GM23338 (cell line): ENCODE data around the gene SLC19A1. TPM values are rescaled to one million over a fixed set of nuclear protein-coding genes. Genes with fewer than 3 reads are reported as not detected.

Experiments
- ATAC-seq: fragments of 200-7000 bp; cut with Tn5 transposase; 3 replicates; pipeline ENCODE4 v1.9.1; 2020
- DNase-seq: peaks from one replicate; pipeline ENCODE4 v3.0.0-alpha.2; 2015; ENCODE audit warnings: low spot score
- H2AFZ ChIP-seq: fragments of 200-600 bp; sonication (generic); 2 replicates; pipeline ENCODE4 v1.8.0; 2016; ENCODE audit warnings: antibody characterized with exemption, mild to moderate bottlenecking, moderate library complexity
- H3F3A ChIP-seq: fragments of 200-600 bp; sonication (generic); replicated peaks from 2 replicates; pipeline ENCODE4 v1.8.0; 2017; ENCODE audit warnings: antibody characterized with exemption, mixed run types, low read depth
- H3K27ac ChIP-seq: fragments of 200-600 bp; sonication (generic); 2 replicates; pipeline ENCODE4 v1.6.1; 2016; ENCODE audit warnings: low read depth
- H3K27me3 ChIP-seq: fragments of 200-600 bp; sonication (generic); 2 replicates; pipeline ENCODE4 v1.8.0; 2016; ENCODE audit warnings: mild to moderate bottlenecking, mixed run types, moderate library complexity; ENCODE audit not compliant: insufficient read depth
- H3K36me3 ChIP-seq: fragments of 200-600 bp; sonication (generic); 2 replicates; pipeline ENCODE4 v1.8.0; 2016; ENCODE audit warnings: mild to moderate bottlenecking; ENCODE audit not compliant: insufficient read depth
- H3K4me1 ChIP-seq: fragments of 200-600 bp; sonication (generic); 2 replicates; pipeline ENCODE4 v1.8.0; 2016; ENCODE audit warnings: mild to moderate bottlenecking, moderate library complexity; ENCODE audit not compliant: insufficient read depth
- H3K4me2 ChIP-seq: fragments of 200-600 bp; sonication (generic); 2 replicates; pipeline ENCODE4 v1.7.1; 2017; ENCODE audit warnings: mixed run types
- H3K4me3 ChIP-seq: fragments of 200-600 bp; sonication (generic); 2 replicates; pipeline ENCODE4 v1.6.1; 2016; ENCODE audit warnings: mixed run types
- H3K79me2 ChIP-seq: fragments of 200-600 bp; sonication (generic); replicated peaks from 2 replicates; pipeline ENCODE4 v1.8.0; 2017; ENCODE audit warnings: mild to moderate bottlenecking; ENCODE audit not compliant: insufficient read depth
- H3K9me2 ChIP-seq: fragments of 200-600 bp; sonication (generic); 2 replicates; pipeline ENCODE4 v1.8.0; 2017; ENCODE audit not compliant: insufficient read depth
- H4K20me1 ChIP-seq: fragments of 200-600 bp; sonication (generic); replicated peaks from 2 replicates; pipeline ENCODE4 v1.8.0; 2017; ENCODE audit warnings: mild to moderate bottlenecking; ENCODE audit not compliant: insufficient read depth
- H3K27ac Mint-ChIP-seq: 2 replicates; pipeline ENCODE4 v1.8.0; 2020; ENCODE audit warnings: inconsistent platforms, mild to moderate bottlenecking, moderate library complexity, mixed read lengths
- H3K27me3 Mint-ChIP-seq: 3 replicates; pipeline ENCODE4 v1.8.0; 2022; ENCODE audit warnings: low read depth, mild to moderate bottlenecking, moderate library complexity, mixed read lengths, inconsistent platforms; ENCODE audit not compliant: insufficient read depth, poor library complexity
- H3K36me3 Mint-ChIP-seq: 3 replicates; pipeline ENCODE4 v1.8.0; 2021; ENCODE audit warnings: low read depth, mild to moderate bottlenecking, inconsistent platforms, moderate library complexity, mixed read lengths
- H3K4me1 Mint-ChIP-seq: 3 replicates; pipeline ENCODE4 v1.8.0; 2020; ENCODE audit warnings: mild to moderate bottlenecking, inconsistent platforms, mixed read lengths
- H3K4me3 Mint-ChIP-seq: 3 replicates; pipeline ENCODE4 v1.8.0; 2021; ENCODE audit warnings: moderate library complexity, mild to moderate bottlenecking, inconsistent platforms, mixed read lengths
- H3K9me3 Mint-ChIP-seq: 3 replicates; pipeline ENCODE4 v1.8.0; 2020; ENCODE audit warnings: moderate library complexity, mild to moderate bottlenecking, inconsistent platforms, mixed read lengths
- CTCF ChIP-seq, 2 experiments: fragments of 200-600 bp in 1 of 2; sonication (generic) in 1 of 2; conservative IDR thresholded peaks; 2 replicates each; pipeline versions ENCODE4 v1.5.1 to v1.6.1; 2016 to 2017; ENCODE audit warnings: antibody characterized with exemption in 2 of 2, low read depth in 2 of 2, mild to moderate bottlenecking in 2 of 2, moderate library complexity in 1 of 2
- ETS1 ChIP-seq: IDR thresholded peaks from 2 replicates; pipeline ENCODE4 v1.6.1; 2016; ENCODE audit warnings: antibody characterized with exemption
- EZH2 ChIP-seq: fragments of 200-600 bp; sonication (generic); IDR thresholded peaks from one replicate; pipeline ENCODE4 v1.8.0; 2017; ENCODE audit warnings: antibody characterized with exemption, mild to moderate bottlenecking, low read depth; ENCODE audit not compliant: unreplicated experiment
- NANOG ChIP-seq: IDR thresholded peaks from 2 replicates; pipeline ENCODE4 v1.6.1; 2016; ENCODE audit warnings: antibody characterized with exemption, borderline replicate concordance
- POLR2AphosphoS5 ChIP-seq: IDR thresholded peaks from 2 replicates; pipeline ENCODE4 v1.6.1; 2016; ENCODE audit warnings: antibody characterized with exemption, low read depth
- REST ChIP-seq: IDR thresholded peaks from one replicate; pipeline ENCODE4 v1.6.1; 2018; ENCODE audit warnings: antibody characterized with exemption; ENCODE audit not compliant: unreplicated experiment
- STAT1 ChIP-seq: IDR thresholded peaks from one replicate; pipeline ENCODE4 v1.6.1; 2016; ENCODE audit warnings: antibody characterized with exemption; ENCODE audit not compliant: unreplicated experiment
- ZNF114 ChIP-seq: fragments of 250-450 bp; sonication (Bioruptor Pico); IDR thresholded peaks from 2 replicates; pipeline ENCODE4 v1.5.0; 2020; ENCODE audit warnings: mild to moderate bottlenecking, moderate library complexity
- polyA plus RNA-seq: library from polyadenylated mRNA; unstranded; fragments of >200 nt; fragmentation: Nextera tagmentation; extraction: Ambion mirVana; gene quantifications from 2 replicates; pipeline ENCODE4 v1.2.1, GENCODE V29; 2016
- total RNA-seq: library from RNA; depleted of rRNA; stranded (reverse); fragments of >200 nt; shearing (Covaris generic); gene quantifications from 2 replicates; pipeline ENCODE4 v1.2.3, GENCODE V29; 2014

SLC19A1 gene
- total and polyA plus RNA-seq, 2 experiments from 2014 or later = 31.2 to 33.0 TPM

GRCh38 chr21:45535341-45536081 lies 6.7 kb downstream of the SLC19A1 start:
- Histone ChIP-seq H3K4me1 (no peaks in the 10 kb centered on the region), H3K4me2 (no peak overlapping the region), H3K27ac (no peak overlapping the region), H4K20me1 (peaks cover 7% of the 10 kb centered on the region; the same call in 1 of the 2 replicates), H3F3A (no peaks in the 10 kb centered on the region), H3K36me3 (no peaks in the 10 kb centered on the region), H3K27me3 (no peaks in the 10 kb centered on the region), H3K9me2 (no peaks in the 10 kb centered on the region), H3K79me2 (peaks cover 24% of the 10 kb centered on the region), H2AFZ (no peak overlapping the region), H3K4me3 (no peak overlapping the region)
- Mint-ChIP-seq H3K4me3 (no peak overlapping the region), H3K27me3 (peaks cover 7% of the 10 kb centered on the region), H3K4me1 (no peaks in the 10 kb centered on the region), H3K9me3 (no peaks in the 10 kb centered on the region; the same call in 2 of the 3 replicates), H3K36me3 (peaks cover 11% of the 10 kb centered on the region; the same call in 2 of the 3 replicates), H3K27ac (no peak overlapping the region)
- no peak for TF ChIP-seq ZNF114 (CRISPR knock-in tag)
- no peak for TF ChIP-seq NANOG
- no peak for TF ChIP-seq STAT1
- no peak for TF ChIP-seq ETS1
- TF ChIP-seq POLR2AphosphoS5 = no peak
- no peak for TF ChIP-seq EZH2
- no peak for TF ChIP-seq REST
- TF ChIP-seq CTCF (conservative IDR thresholded peaks at IDR 0.05; ENCODE audit: low read depth in 2 of 2) = no peak
- ATAC-seq = no peak
- DNase-seq = no peak
